Renal cortex interstitium (tissue), 15 donors: ENCODE data around the gene TMEM169. TPM values are rescaled to one million over a fixed set of nuclear protein-coding genes. Genes with fewer than 3 reads are reported as not detected.
A peak's percentile ranks its signal among the peaks of the same experiment; 100 is the strongest.

ENCODE experiments used
- DNase-seq, 11 donors: peaks; one replicate each; pipeline ENCODE4 v3.0.0-alpha.2; 2013; ENCODE audit warnings: low read depth in 9 of 11, low spot score in 4 of 11; ENCODE audit errors: extremely low read depth in 1 of 11
- long read RNA-seq, 16 experiments: transcript quantifications; one replicate each; lab custom pipeline, GENCODE V29; 2026
- polyA plus RNA-seq, 3 donors: library from polyadenylated mRNA; unstranded; fragments of 120-200 nt; gene quantifications; one replicate each; pipeline ENCODE4 v1.2.1, GENCODE V29; 2013; ENCODE audit not compliant: insufficient read length in 3 of 3

The TMEM169 gene, protein sequence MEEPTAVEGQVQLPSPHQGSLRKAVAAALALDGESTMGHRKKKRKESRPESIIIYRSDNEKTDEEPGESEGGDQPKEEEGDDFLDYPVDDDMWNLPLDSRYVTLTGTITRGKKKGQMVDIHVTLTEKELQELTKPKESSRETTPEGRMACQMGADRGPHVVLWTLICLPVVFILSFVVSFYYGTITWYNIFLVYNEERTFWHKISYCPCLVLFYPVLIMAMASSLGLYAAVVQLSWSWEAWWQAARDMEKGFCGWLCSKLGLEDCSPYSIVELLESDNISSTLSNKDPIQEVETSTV
- 10 to 100 TPM; 13.6 to 14.8 (median 14.4) TPM for polyA plus RNA-seq
- long read RNA-seq, donor 1, partial matches to known transcripts, result 0 of 6 reads
- long read RNA-seq, donor 1, other reads (novel, unspliced or antisense), result 0 of 6 reads
- long read RNA-seq, donor 2, partial matches to known transcripts, result 0 of 2 reads
- long read RNA-seq, donor 2, other reads (novel, unspliced or antisense), result 0 of 2 reads
- long read RNA-seq, donor 3, partial matches to known transcripts, result 0 of 5 reads
- long read RNA-seq, donor 3, other reads (novel, unspliced or antisense), result 0 of 5 reads
- long read RNA-seq, donor 4, partial matches to known transcripts, result 0 of 4 reads
- long read RNA-seq, donor 4, other reads (novel, unspliced or antisense), result 0 of 4 reads
- long read RNA-seq, donor 5, result 0 reads
- long read RNA-seq, donor 6, partial matches to known transcripts, result 0 of 5 reads
- long read RNA-seq, donor 6, other reads (novel, unspliced or antisense), result 0 of 5 reads
- long read RNA-seq, donor 7, partial matches to known transcripts, result 0 of 1 reads
- long read RNA-seq, donor 7, other reads (novel, unspliced or antisense), result 0 of 1 reads
- long read RNA-seq, donor 8, transcript TMEM169-204 (3 exons, 1,634 nt), result major isoform, 6 of 7 reads
- long read RNA-seq, donor 8, partial matches to known transcripts, result 0 of 7 reads
- long read RNA-seq, donor 8, other reads (novel, unspliced or antisense), result 0 of 7 reads
- long read RNA-seq, donor 9, partial matches to known transcripts, result 0 of 3 reads
- long read RNA-seq, donor 9, other reads (novel, unspliced or antisense), result 0 of 3 reads
- long read RNA-seq, donor 10, partial matches to known transcripts, result 0 of 3 reads
- long read RNA-seq, donor 10, other reads (novel, unspliced or antisense), result 0 of 3 reads
- long read RNA-seq, donor 11, partial matches to known transcripts, result 0 of 1 reads
- long read RNA-seq, donor 11, other reads (novel, unspliced or antisense), result 0 of 1 reads
- long read RNA-seq, donor 12, partial matches to known transcripts, result 0 of 2 reads
- long read RNA-seq, donor 12, other reads (novel, unspliced or antisense), result 0 of 2 reads
- long read RNA-seq, donor 13, partial matches to known transcripts, result 11 of 16 reads
- long read RNA-seq, donor 13, other reads (novel, unspliced or antisense), result 0 of 16 reads
- long read RNA-seq, donor 14, partial matches to known transcripts, result 0 of 2 reads
- long read RNA-seq, donor 14, other reads (novel, unspliced or antisense), result 0 of 2 reads
- long read RNA-seq, donor 15, partial matches to known transcripts, result 0 of 1 reads
- long read RNA-seq, donor 15, other reads (novel, unspliced or antisense), result 0 of 1 reads
- long read RNA-seq, donor 16, partial matches to known transcripts, result 0 of 6 reads
- long read RNA-seq, donor 16, other reads (novel, unspliced or antisense), result 0 of 6 reads

- DNase-seq, result peak in 5 of 11 donors; percentile 63 to 72 (median 65)
Measured at GRCh38 chr2:216081487-216082116, at the start of gene TMEM169, which contains the start of gene PECR. TSS of gene TMEM169 (plus strand) at chr2:216081919. CDS start at chr2:216095964, 14,045 bp downstream. TSS of gene PECR (minus strand) at chr2:216081809. CDS start at chr2:216081741, 68 bp downstream.

- no peak for DNase-seq
Measured at GRCh38 chr2:216031960-216032689, 49.6 kb upstream of the TMEM169 start.

- no peak for DNase-seq
Measured at GRCh38 chr2:216033403-216033802, 48.3 kb upstream of the TMEM169 start.

- DNase-seq, result peak in 3 of 11 donors; percentile 49 to 68 (median 51)
Measured at GRCh38 chr2:216034065-216034464, 47.7 kb upstream of the TMEM169 start.

DNA sequence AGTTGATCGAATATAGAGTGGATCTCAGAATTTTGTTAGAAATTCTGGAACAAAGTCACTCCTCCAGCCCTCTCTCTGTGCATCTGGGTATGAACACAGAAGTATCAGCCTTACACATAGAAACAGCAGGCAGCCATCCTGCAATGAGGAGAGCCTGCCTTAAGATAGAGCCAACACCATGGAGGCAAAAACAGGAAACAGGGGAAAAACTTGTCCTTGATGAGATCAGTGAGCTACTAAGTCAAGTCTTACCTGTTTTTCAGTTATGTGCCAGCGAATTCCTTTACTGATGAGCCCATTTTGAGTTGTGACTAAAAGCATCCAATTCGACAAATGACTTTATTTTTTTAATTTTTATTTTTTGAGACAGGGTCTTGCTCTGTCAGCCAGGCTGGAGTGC lies 41.8 kb upstream of the TMEM169 start:
- DNase-seq, result no peak

- DNase-seq, result no peak
Measured at GRCh38 chr2:216041438-216041837, 40.3 kb upstream of the TMEM169 start.

DNA sequence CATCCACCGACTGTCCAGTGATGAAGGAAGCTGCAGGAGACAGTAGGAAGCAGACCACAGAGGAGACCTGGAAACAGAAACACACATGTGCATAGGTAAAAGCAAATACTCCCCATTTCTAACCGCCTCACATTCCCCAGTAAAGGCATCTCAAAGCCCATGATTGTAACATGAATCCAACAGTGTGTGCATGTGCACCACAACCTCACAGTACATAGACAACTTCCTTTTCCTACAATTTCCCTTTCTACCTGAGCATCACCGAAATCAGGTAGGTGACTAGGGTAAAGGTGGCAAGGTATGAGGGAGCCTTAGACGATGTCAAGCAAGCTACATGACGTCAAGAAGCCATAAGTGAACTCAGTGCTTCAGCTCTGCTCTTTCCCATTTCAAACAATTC lies 37.8 kb upstream of the TMEM169 start:
- DNase-seq, result no peak

- DNase-seq, result no peak
Measured at GRCh38 chr2:216044883-216045486, 36.7 kb upstream of the TMEM169 start.

DNA sequence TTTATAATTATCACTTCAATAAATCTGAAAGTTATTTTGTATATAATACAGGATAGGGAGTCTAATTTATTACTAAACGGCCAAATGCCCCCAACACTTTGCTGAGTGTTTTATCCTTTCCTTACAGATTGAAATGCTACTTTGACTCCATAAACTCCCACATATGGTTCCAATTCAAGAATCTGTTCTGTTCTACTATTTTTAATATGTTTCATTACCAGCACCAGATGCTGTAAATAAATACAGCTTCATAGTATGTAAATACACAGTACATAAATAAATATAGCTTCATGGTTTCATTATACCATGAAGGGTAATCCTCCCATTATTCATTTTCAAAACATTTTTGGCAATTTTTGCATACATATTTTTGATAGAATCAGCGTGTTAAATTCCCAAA lies 34.3 kb upstream of the TMEM169 start:
- peak in 2 of 11 donors; percentile 38 to 44 for DNase-seq

DNA sequence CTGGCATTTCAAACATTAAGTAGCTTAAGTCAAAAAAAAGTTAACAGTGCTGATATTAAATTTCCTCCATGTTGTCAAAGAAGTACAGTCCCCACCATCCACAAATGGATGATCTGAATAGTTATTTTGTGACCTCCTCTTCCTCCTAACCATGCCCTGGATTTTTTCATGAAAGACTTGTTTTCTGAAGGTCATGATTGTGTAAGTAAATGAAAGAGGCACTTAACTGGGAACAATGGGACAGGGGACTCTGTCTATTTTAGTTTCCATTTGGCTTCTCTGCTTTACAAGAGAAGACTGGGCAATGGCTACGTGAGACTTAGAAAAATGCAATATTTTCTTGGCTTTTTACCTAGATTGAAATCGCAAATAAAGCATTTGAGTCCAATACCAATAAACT lies 32.3 kb upstream of the TMEM169 start:
- DNase-seq, result no peak

- DNase-seq, result no peak
Measured at GRCh38 chr2:216051350-216051749, 30.4 kb upstream of the TMEM169 start.

DNA sequence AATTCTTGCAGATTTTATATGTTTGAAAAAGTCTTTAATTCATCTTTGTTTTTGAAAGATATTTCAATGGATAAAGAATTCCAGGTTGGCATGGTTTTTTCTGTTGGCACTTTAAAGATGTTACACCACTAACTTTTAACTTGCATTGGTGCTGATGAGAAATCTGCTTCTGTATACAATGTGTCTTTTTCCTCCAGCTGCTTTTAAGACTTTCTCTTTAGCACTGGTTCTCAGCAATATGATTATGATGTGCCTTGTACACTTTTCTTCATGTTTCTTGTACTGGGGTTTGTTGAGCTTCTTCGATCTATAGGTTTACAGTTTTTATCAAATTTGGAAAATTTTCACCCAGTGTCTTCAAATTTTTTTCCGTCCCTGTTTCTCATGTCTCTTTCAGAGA lies 29.3 kb upstream of the TMEM169 start:
- no peak for DNase-seq

DNA sequence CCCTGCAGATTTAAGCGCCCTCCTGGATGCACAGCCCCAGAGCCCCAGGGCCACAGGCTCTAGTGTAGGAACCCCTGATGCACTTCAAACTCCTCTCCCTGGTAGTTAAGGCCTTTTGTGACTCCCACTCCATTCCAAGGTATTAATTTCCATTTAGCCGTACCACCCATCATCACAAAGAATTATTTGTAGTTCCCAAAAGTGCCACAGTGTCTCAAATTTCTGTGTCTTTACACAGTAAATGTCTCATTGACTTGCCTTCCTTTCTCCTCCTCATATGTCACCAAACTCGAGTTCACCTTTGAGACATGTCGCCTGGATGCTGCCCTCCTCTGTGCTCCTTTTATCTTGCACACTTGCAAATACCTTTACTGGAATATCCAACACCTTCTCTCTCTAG lies 26.0 kb upstream of the TMEM169 start:
- peak in 5 of 11 donors; percentile 24 to 56 (median 40) for DNase-seq

DNA sequence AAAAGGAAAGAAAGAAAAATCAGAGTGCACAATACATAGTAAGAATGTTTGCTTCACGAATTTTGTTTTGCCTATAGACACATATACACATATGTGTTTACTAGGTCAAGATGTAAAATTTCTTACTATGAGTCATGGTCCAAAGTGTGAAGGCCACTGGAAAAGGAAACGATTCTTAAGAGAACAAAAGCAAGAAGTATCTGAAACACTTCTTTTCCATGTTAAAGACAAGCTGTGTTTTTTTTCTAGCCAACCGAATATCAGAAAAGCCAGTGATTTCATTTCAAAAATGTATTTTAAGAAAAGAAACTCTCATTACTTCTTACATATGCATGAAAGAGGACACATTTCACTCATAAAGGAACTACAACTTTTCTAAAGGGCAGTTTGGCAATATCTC lies 25.0 kb upstream of the TMEM169 start:
- no peak for DNase-seq

GRCh38 chr2:216057688-216058193 lies 24.0 kb upstream of the TMEM169 start:
- peak in 8 of 11 donors; percentile 34 to 80 (median 70) for DNase-seq

DNA sequence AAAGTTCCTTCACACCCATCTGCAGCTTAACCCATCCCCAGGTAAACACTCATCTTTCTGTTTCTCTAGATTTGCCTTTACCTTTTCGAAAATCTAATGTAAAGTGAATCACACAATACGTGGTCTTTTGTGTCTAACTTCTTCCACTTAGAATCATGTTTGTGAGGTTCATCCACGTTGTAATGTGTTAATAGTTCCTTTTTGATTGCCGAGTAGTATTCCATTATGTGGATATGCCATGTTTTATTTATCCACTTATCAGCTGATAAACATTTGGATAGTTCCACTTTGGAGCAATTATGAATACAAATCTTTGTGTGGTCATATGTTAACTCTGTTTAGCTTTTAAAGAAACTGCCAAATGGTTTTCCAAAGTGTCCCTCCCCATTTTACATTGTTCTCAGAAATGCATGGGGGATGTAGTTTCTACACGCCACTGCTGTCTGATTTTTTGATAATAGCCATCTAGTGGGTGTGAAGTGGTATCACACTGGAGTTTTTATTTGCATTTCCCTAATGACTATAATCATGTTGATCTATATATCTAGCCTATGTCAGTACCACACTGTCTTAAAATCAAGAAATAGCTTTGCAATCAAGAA lies 22.4 kb upstream of the TMEM169 start:
- no peak for DNase-seq
